Chondrocyte (in vitro differentiated cells): Measurements from ENCODE around the gene MRO. TPM values are rescaled to one million over a fixed set of nuclear protein-coding genes. Genes with fewer than 3 reads are reported as not detected.

Source experiments
- DNase-seq: peaks from one replicate; pipeline ENCODE4 v3.0.0; 2021; ENCODE audit warnings: mixed read lengths, low spot score
- H3K27ac Mint-ChIP-seq: one replicate; pipeline ENCODE4 v1.8.0; 2021; ENCODE audit warnings: mild to moderate bottlenecking, moderate library complexity, mixed read lengths; ENCODE audit not compliant: unreplicated experiment
- H3K27me3 Mint-ChIP-seq: 2 replicates; pipeline ENCODE4 v1.8.0; 2021; ENCODE audit warnings: low read depth, mixed read lengths
- H3K36me3 Mint-ChIP-seq: 2 replicates; pipeline ENCODE4 v1.8.0; 2021; ENCODE audit warnings: low read depth, mixed read lengths
- H3K4me1 Mint-ChIP-seq: 2 replicates; pipeline ENCODE4 v1.8.0; 2021; ENCODE audit warnings: low read depth, mild to moderate bottlenecking, mixed read lengths
- H3K4me3 Mint-ChIP-seq: one replicate; pipeline ENCODE4 v1.8.0; 2021; ENCODE audit warnings: mild to moderate bottlenecking, moderate library complexity, mixed read lengths; ENCODE audit not compliant: unreplicated experiment
- H3K9me3 Mint-ChIP-seq: 2 replicates; pipeline ENCODE4 v1.8.0; 2021; ENCODE audit warnings: low read depth, mixed read lengths
- total RNA-seq: library from RNA; stranded (reverse); gene quantifications from 3 replicates; pipeline ENCODE4 v1.2.1, GENCODE V29; 2021
- TF ChIP-seq, protein P1 (sequence below): fragments of 200-600 bp; sonication (generic); IDR thresholded peaks from 2 replicates; pipeline ENCODE4 v1.5.0; 2021; ENCODE audit warnings: antibody characterized with exemption, mild to moderate bottlenecking, moderate library complexity

Gene MRO
- total RNA-seq, 1 donor from 2014 or later = not detected

DNA sequence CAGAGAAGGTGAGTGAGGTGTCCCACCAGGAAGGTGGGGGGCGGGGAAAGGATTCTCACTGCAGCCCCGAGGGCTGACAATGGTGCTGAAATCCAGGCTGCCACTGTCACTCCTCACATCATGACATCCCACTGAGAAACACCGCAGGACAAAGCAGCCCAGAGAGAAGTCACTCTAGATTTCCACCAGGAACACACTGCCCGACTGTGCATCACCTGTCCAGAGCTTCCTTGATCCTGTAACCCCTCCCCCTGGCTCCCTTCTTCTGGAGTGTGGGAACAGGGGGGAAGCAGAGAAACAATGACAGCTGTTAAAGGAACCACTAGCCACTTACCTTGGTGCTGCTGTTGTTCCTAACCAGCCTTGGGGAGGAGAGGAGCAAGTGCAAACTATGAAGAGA lies 69.9 kb downstream of the MRO start:
- TF ChIP-seq, protein P1, sequence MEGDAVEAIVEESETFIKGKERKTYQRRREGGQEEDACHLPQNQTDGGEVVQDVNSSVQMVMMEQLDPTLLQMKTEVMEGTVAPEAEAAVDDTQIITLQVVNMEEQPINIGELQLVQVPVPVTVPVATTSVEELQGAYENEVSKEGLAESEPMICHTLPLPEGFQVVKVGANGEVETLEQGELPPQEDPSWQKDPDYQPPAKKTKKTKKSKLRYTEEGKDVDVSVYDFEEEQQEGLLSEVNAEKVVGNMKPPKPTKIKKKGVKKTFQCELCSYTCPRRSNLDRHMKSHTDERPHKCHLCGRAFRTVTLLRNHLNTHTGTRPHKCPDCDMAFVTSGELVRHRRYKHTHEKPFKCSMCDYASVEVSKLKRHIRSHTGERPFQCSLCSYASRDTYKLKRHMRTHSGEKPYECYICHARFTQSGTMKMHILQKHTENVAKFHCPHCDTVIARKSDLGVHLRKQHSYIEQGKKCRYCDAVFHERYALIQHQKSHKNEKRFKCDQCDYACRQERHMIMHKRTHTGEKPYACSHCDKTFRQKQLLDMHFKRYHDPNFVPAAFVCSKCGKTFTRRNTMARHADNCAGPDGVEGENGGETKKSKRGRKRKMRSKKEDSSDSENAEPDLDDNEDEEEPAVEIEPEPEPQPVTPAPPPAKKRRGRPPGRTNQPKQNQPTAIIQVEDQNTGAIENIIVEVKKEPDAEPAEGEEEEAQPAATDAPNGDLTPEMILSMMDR = no peak
- peaks cover 6% of the 10 kb centered on the region for H3K9me3 Mint-ChIP-seq
- DNase-seq = no peak
- H3K36me3 Mint-ChIP-seq = no peaks in the 10 kb centered on the region
- H3K4me3 Mint-ChIP-seq = no peak overlapping the region
- no peaks in the 10 kb centered on the region for H3K4me1 Mint-ChIP-seq
- no peak overlapping the region for H3K27ac Mint-ChIP-seq
- H3K27me3 Mint-ChIP-seq = peaks cover 20% of the 10 kb centered on the region

DNA sequence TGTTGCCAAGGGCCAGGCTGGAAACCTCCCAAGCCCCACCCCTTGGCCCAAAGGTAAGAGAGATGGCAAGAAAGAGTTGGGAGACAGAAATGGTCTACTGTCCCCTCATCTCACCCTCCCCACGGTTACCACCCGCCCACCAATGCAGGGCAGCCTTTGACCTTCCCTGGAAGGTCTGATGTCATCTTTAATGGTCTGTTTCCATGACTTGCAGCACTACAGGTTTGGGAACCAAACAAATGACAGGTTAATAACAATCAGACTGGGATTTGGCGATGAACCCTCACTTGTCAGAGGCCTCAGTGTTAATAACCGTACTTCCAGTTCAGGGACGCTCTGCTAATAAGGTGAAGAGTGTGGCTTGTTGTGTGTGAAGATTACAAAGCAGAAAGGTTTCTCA lies 70.4 kb downstream of the MRO start:
- DNase-seq = no peak
- no peaks in the 10 kb centered on the region for H3K4me1 Mint-ChIP-seq
- no peaks in the 10 kb centered on the region for H3K36me3 Mint-ChIP-seq
- TF ChIP-seq, protein P1 = no peak
- peaks cover 2% of the 10 kb centered on the region for H3K9me3 Mint-ChIP-seq
- H3K4me3 Mint-ChIP-seq = no peak overlapping the region
- no peak overlapping the region for H3K27ac Mint-ChIP-seq
- peaks cover 16% of the 10 kb centered on the region for H3K27me3 Mint-ChIP-seq

DNA sequence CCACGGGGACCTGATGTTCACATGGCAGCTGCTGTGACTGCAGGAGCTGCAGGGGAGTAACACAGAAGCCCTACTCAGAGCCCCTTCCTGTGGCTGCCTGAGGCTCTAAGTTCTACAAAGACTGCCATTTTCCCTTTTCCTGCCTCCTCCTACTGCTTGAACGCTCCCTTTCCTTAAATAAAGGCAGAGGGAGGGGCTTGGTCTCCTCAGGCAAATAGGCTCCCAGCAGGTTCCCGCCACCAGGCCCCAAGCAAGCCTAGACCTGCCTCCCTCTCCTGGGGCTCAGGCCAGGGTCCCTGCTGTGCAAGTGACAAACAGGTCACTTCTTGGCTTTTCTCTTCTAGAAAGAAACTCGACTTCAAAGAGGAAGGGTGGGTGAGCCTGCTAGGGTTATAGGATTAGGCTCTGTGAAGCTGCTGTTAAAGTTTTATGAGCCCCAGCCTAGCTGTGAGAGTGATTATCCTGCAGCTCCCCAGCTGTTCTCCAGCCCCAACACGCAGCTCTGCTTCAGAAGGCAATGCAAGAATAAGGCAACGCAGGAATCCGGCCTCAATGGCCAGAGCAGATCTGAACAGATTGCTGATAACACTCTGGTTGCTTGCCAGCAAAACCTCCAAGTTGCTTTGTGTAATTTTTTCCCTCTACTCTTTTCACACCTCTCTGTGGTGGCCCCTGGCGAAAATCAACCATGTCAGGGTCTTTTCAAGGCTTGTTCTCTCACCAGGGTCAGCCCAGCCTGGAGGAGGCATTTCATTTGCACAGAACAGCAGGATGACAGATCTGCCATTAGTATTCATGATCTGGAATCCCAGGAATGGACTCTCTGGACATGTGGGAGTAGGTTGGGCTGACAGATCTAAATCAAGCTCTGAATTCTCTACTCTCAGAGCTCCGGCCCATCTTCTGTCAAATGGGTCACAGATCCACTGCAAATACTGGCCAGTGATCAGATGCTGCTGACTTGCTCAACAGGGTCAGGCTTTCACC lies 71.3 kb downstream of the MRO start:
- H3K27ac Mint-ChIP-seq = no peak overlapping the region
- TF ChIP-seq, protein P1 = no peak
- H3K4me1 Mint-ChIP-seq = no peaks in the 10 kb centered on the region
- DNase-seq = no peak
- peaks cover 5% of the 10 kb centered on the region for H3K9me3 Mint-ChIP-seq
- no peak overlapping the region for H3K4me3 Mint-ChIP-seq
- H3K27me3 Mint-ChIP-seq = peaks cover 17% of the 10 kb centered on the region
- H3K36me3 Mint-ChIP-seq = peaks cover 4% of the 10 kb centered on the region

DNA sequence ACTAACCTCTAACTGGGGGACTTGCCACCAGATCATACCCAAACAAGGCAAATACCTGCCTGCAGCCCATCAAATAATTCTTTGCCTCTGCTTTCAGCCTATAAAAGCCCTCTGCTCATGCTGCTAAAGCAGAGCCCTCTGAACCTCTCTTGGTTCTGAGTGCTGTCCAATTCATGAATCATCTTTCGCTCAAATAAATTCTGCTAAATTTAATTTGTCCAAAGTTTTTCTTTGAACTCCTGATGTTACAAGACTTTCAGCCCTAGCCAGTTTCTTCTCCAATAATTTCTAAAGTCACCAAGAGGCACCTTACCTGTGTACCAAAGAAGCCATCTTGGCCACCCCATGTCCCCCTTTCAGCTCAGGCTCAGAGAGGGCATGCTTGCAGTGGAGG lies 72.0 kb downstream of the MRO start:
- TF ChIP-seq, protein P1 = no peak
- DNase-seq = no peak
- no peaks in the 10 kb centered on the region for H3K4me1 Mint-ChIP-seq
- peaks cover 5% of the 10 kb centered on the region for H3K9me3 Mint-ChIP-seq
- H3K27ac Mint-ChIP-seq = no peak overlapping the region
- no peak overlapping the region for H3K4me3 Mint-ChIP-seq
- H3K36me3 Mint-ChIP-seq = peaks cover 4% of the 10 kb centered on the region
- peaks cover 19% of the 10 kb centered on the region for H3K27me3 Mint-ChIP-seq

GRCh38 chr18:50745945-50746344 lies 73.9 kb downstream of the MRO start:
- DNase-seq = no peak
- Mint-ChIP-seq H3K36me3 (peaks cover 4% of the 10 kb centered on the region), H3K9me3 (peaks cover 5% of the 10 kb centered on the region), H3K27ac (no peak overlapping the region), H3K4me3 (no peak overlapping the region), H3K27me3 (peaks cover 12% of the 10 kb centered on the region), H3K4me1 (no peaks in the 10 kb centered on the region)
- TF ChIP-seq, protein P1 = no peak

Other genes starting within 250 kb of the MRO start
- gene ME2, start 59.1 kb upstream of the MRO start, total RNA-seq = 26.7 to 29.9 TPM (median 29.1 TPM) in 3 replicates
- 6.4 to 9.2 TPM (median 8.4 TPM) in 3 replicates for gene ELAC1, start 148.0 kb upstream of the MRO start, total RNA-seq
- 106 to 119 TPM (median 113 TPM) in 3 replicates for gene SMAD4, start 210.2 kb upstream of the MRO start, total RNA-seq